GM12878 (cell line): ENCODE data around the gene RAMP2. TPM values are rescaled to one million over a fixed set of nuclear protein-coding genes. Genes with fewer than 3 reads are reported as not detected.

Experiments used
- ATAC-seq: fragments of 200-7000 bp; cut with Tn5 transposase; 3 replicates; pipeline ENCODE4 v1.9.1; 2020; ENCODE audit warnings: mild to moderate bottlenecking, moderate library complexity
- BruUV-seq: library from RNA; stranded (reverse); fragments of 400-500 nt; replicated peaks from 2 replicates; lab custom pipeline; 2021; lab: Mats Ljungman, UMichigan
- CTCF ChIA-PET: fragments of 300-600 bp; sonication (Branson Sonifier 250); formaldehyde crosslinking; extraction: SDS; loops from one replicate; lab custom pipeline; 2021; ENCODE audit warnings: inconsistent platforms; lab: Yijun Ruan, JAX
- POLR2A ChIA-PET: fragments of 350-600 bp; formaldehyde crosslinking; extraction: SDS; loops from one replicate; lab custom pipeline; 2021; ENCODE audit warnings: inconsistent platforms; lab: Charles Lee
- RAD21 ChIA-PET: fragments of 300-600 bp; sonication (Branson Sonifier 250); formaldehyde crosslinking; loops from one replicate; lab custom pipeline; 2023; ENCODE audit warnings: antibody characterized with exemption; ENCODE audit not compliant: unreplicated experiment; lab: Charles Lee
- SMC1A ChIA-PET: fragments of 300-600 bp; sonication (Branson Sonifier 250); formaldehyde crosslinking; loops from one replicate; lab custom pipeline; 2023; ENCODE audit not compliant: unreplicated experiment, uncharacterized antibody; lab: Charles Lee
- DNase-seq: peaks from one replicate; pipeline ENCODE4 v3.0.0-alpha.2; 2011; ENCODE audit warnings: low read depth, low spot score
- FAIRE-seq: peaks from 3 replicates; lab custom pipeline; 2011; peaks lifted over from hg19 to GRCh38; lab: Jason Lieb, UNC
- H2AFZ ChIP-seq: 2 replicates; pipeline ENCODE4 v1.6.0; 2011; ENCODE audit warnings: low read depth, low read length, control low read depth; ENCODE audit not compliant: control insufficient read depth
- H3K27ac ChIP-seq: 2 replicates; pipeline ENCODE4 v1.5.1; 2011; ENCODE audit warnings: control low read depth; ENCODE audit not compliant: control insufficient read depth, insufficient read depth
- H3K27me3 ChIP-seq, 2 experiments: replicated peaks in 1 of 2; 2 replicates each; pipeline versions ENCODE4 v1.6.0 to v1.6.1; 2011; ENCODE audit warnings: low read length in 1 of 2; ENCODE audit not compliant: control insufficient read depth in 2 of 2, insufficient read depth in 2 of 2
- H3K36me3 ChIP-seq, 2 experiments: 2 replicates each; pipeline ENCODE4 v1.5.1; 2011; ENCODE audit warnings: low read length in 1 of 2; ENCODE audit not compliant: control insufficient read depth in 2 of 2, insufficient read depth in 2 of 2
- H3K4me1 ChIP-seq: 2 replicates; pipeline ENCODE4 v1.6.1; 2011; ENCODE audit warnings: mild to moderate bottlenecking, low read length, moderate library complexity, mixed read lengths; ENCODE audit not compliant: control insufficient read depth, insufficient read depth
- H3K4me2 ChIP-seq: 2 replicates; pipeline ENCODE4 v1.6.0; 2011; ENCODE audit warnings: control low read depth; ENCODE audit not compliant: control insufficient read depth, insufficient read depth
- H3K4me3 ChIP-seq: fragments of 200-600 bp; sonication (generic); 2 replicates; pipeline ENCODE4 v1.5.1; 2016
- H3K79me2 ChIP-seq: 2 replicates; pipeline ENCODE4 v1.6.0; 2011; ENCODE audit warnings: low read length; ENCODE audit not compliant: control insufficient read depth, insufficient read depth
- H3K9ac ChIP-seq: 2 replicates; pipeline ENCODE4 v1.8.0; 2011; ENCODE audit warnings: low read length, control low read depth, mixed read lengths; ENCODE audit not compliant: control insufficient read depth, insufficient read depth
- H3K9me3 ChIP-seq: replicated peaks from 3 replicates; pipeline ENCODE4 v1.5.1; 2011; ENCODE audit warnings: mild to moderate bottlenecking, low read length; ENCODE audit not compliant: control insufficient read depth, insufficient read depth
- H4K20me1 ChIP-seq: 2 replicates; pipeline ENCODE4 v1.6.0; 2011; ENCODE audit not compliant: control insufficient read depth, insufficient read depth
- ATF3 ChIP-seq: IDR thresholded peaks from 2 replicates; pipeline ENCODE4 v1.6.1; 2011; ENCODE audit warnings: low read depth, mild to moderate bottlenecking, low read length, moderate library complexity, borderline replicate concordance; ENCODE audit errors: extremely low read depth
- BHLHE40 ChIP-seq, 2 experiments: fragments of 450-650 bp in 1 of 2; IDR thresholded peaks; 2 replicates each; pipeline ENCODE4 v1.6.1; 2011 to 2017; ENCODE audit warnings: low read depth in 2 of 2, borderline replicate concordance in 1 of 2, improper control_type of control experiment in 1 of 2, low read length in 1 of 2, mild to moderate bottlenecking in 1 of 2
- DPF2 ChIP-seq: fragments of 450-650 bp; IDR thresholded peaks from 2 replicates; pipeline ENCODE4 v1.6.1; 2017; ENCODE audit warnings: mild to moderate bottlenecking
- E2F8 ChIP-seq: fragments of 450-650 bp; IDR thresholded peaks from 2 replicates; pipeline ENCODE4 v1.6.1; 2018; ENCODE audit warnings: mild to moderate bottlenecking, low read depth, moderate library complexity; ENCODE audit not compliant: partially characterized antibody
- E4F1 ChIP-seq: fragments of 450-650 bp; IDR thresholded peaks from 2 replicates; pipeline ENCODE4 v1.6.1; 2018; ENCODE audit warnings: borderline replicate concordance, mild to moderate bottlenecking; ENCODE audit not compliant: partially characterized antibody
- FOXM1 ChIP-seq: IDR thresholded peaks from 2 replicates; pipeline ENCODE4 v1.6.1; 2012; ENCODE audit warnings: low read depth, mild to moderate bottlenecking, inconsistent platforms, low read length, moderate library complexity
- GATAD2B ChIP-seq: fragments of 450-650 bp; conservative IDR thresholded peaks from 2 replicates; pipeline ENCODE4 v1.6.1; 2017; ENCODE audit warnings: low read depth, mild to moderate bottlenecking, moderate library complexity
- IKZF1 ChIP-seq: fragments of 450-650 bp; conservative IDR thresholded peaks from 2 replicates; pipeline ENCODE4 v1.6.1; 2017; ENCODE audit warnings: antibody characterized with exemption, mild to moderate bottlenecking
- JUND ChIP-seq: IDR thresholded peaks from 2 replicates; pipeline ENCODE4 v1.6.1; 2012; ENCODE audit warnings: low read depth, mild to moderate bottlenecking, low read length, improper control_type of control experiment, moderate library complexity
- KDM1A ChIP-seq: fragments of 200-600 bp; sonication (generic); IDR thresholded peaks from 2 replicates; pipeline ENCODE4 v1.6.1; 2016; ENCODE audit warnings: borderline replicate concordance
- NR2C2 ChIP-seq: IDR thresholded peaks from 2 replicates; pipeline ENCODE4 v1.6.1; 2011; ENCODE audit warnings: borderline replicate concordance, low read depth; ENCODE audit not compliant: control insufficient read depth, insufficient read length
- POLR2A ChIP-seq: IDR thresholded peaks from 2 replicates; pipeline ENCODE4 v1.6.1; 2011; ENCODE audit warnings: low read depth, mild to moderate bottlenecking, low read length
- TAF1 ChIP-seq: IDR thresholded peaks from 2 replicates; pipeline ENCODE4 v1.6.1; 2011; ENCODE audit warnings: mild to moderate bottlenecking, low read depth, low read length, borderline replicate concordance
- ZBTB33 ChIP-seq: fragments of 450-650 bp; IDR thresholded peaks from 2 replicates; pipeline ENCODE4 v1.6.1; 2017; ENCODE audit warnings: mild to moderate bottlenecking
- ZNF384 ChIP-seq: IDR thresholded peaks from 2 replicates; pipeline ENCODE4 v1.6.1; 2012; ENCODE audit warnings: low read depth, mild to moderate bottlenecking, low read length, improper control_type of control experiment, borderline replicate concordance
- WGBS: methylation state at CpG from one replicate; pipeline ENCODE4 v1.1.6; 2016; ENCODE audit warnings: low lambda C conversion rate; ENCODE audit not compliant: insufficient replicate concordance, insufficient coverage; ENCODE audit errors: missing lambda C conversion rate; 5-methylcytosine and 5-hydroxymethylcytosine counted together
- in situ Hi-C: fragments of 300-500 bp; cut with MboI; formaldehyde crosslinking; loops from 9 replicates; pipeline ENCODE4 v1.14.3; 2018; ENCODE audit warnings: mixed read lengths
- intact Hi-C: fragments of 100-400 bp; cut with micrococcal nuclease; formaldehyde crosslinking; loops from one replicate; pipeline ENCODE4 v1.14.2; 2022; ENCODE audit not compliant: unreplicated experiment
- polyA plus RNA-seq, 11 experiments: library from polyadenylated mRNA; depleted of rRNA in 4 of 11; unstranded in 6 of 11; stranded (reverse) in 5 of 11; fragments of >200 nt; fragmentation: Nextera tagmentation in 4 of 11; fragmentation: Illumina TruSeq in 1 of 11; extraction: Ambion mirVana in 4 of 11; extraction: Trizol in 1 of 11; gene quantifications; 1 replicate in 1 of 11; 2 replicates in 10 of 11; pipeline versions ENCODE4 v1.2.1 to v1.2.3, GENCODE V29; 2011 to 2016; ENCODE audit warnings: inconsistent platforms in 2 of 11, missing spikeins in 2 of 11, low read depth in 1 of 11
- total RNA-seq, 4 experiments: library from RNA; depleted of rRNA in 3 of 4; stranded (reverse); fragments of >200 nt in 3 of 4; fragmentation: Illumina TruSeq in 1 of 4; extraction: Trizol in 1 of 4; gene quantifications; 2 replicates each; pipeline versions ENCODE4 v1.2.1 to v1.2.3, GENCODE V29; 2013 to 2021

Gene RAMP2
- total and polyA plus RNA-seq, 10 of the 15 experiments (the other 5 are each of a cell fraction or from before 2014, with no cell fraction given): 0.14 to 0.32 (median 0.21) TPM; not detected in 4

- POLR2A ChIA-PET: no interaction called here
- Histone ChIP-seq H3K9ac (no peak overlapping the region), H3K27ac (no peak overlapping the region), H3K79me2 (peaks cover 13% of the 10 kb centered on the region), H4K20me1 (no peaks in the 10 kb centered on the region), H3K36me3 (no peaks in the 10 kb centered on the region), H3K4me2 (no peak overlapping the region), H3K4me1 (no peaks in the 10 kb centered on the region), H2AFZ (no peak overlapping the region), H3K4me3 (no peak overlapping the region), H3K27me3 (no peaks in the 10 kb centered on the region), H3K9me3 (no peaks in the 10 kb centered on the region)
- RAD21 ChIA-PET: no interaction called here
- no peak for FAIRE-seq
- no TSS peak for BruUV-seq
- CTCF ChIA-PET: interaction anchor here (0.9 to 2.7 kb wide), 5 partner anchors 9 to 76 kb away, joined by 3 to 21 read pairs (median 4); no protein-coding TSS in a partner anchor
- ATAC-seq: no peak
- intact Hi-C loops (no loop called here), in situ Hi-C loops (no loop called here)
- WGBS: 17% methylated on average over 7 of the region's 7 CpGs
- DNase-seq: no peak
- SMC1A ChIA-PET: interaction anchor here (1.1 to 3.4 kb wide), 3 partner anchors 11 to 636 kb away, joined by 3 to 17 read pairs (median 5); partner anchors contain the start of gene DHX58
- TF ChIP-seq ZBTB33 (no peak), ZNF384 (no peak), BHLHE40 (IDR thresholded peaks at IDR 0.05; ENCODE audit: borderline replicate concordance in 1 of 2, low read depth in 2 of 2, low read length in 1 of 2) (no peak), POLR2A (no peak), ATF3 (no peak), FOXM1 (no peak), DPF2 (no peak), GATAD2B (no peak), IKZF1 (no peak), E4F1 (no peak), NR2C2 (no peak), E2F8 (no peak), KDM1A (no peak), JUND (no peak), TAF1 (no peak)
These were observed 12.7 kb upstream of the RAMP2 start for GRCh38 chr17:42748202-42748907.
